H1 (cell line): ENCODE results near the gene PDK2. TPM values are rescaled to one million over a fixed set of nuclear protein-coding genes. Genes with fewer than 3 reads are reported as not detected.

Experiments used
- CTCF ChIA-PET: fragments of 300-600 bp; sonication (Branson Sonifier 250); formaldehyde crosslinking; loops from one replicate; lab custom pipeline; 2021; ENCODE audit not compliant: partially characterized antibody; lab: Charles Lee
- POLR2A ChIA-PET: fragments of 300-600 bp; sonication (Branson Sonifier 250); formaldehyde crosslinking; loops from one replicate; lab custom pipeline; 2021; ENCODE audit warnings: inconsistent platforms; ENCODE audit not compliant: partially characterized antibody; lab: Charles Lee
- DNase-seq, 2 experiments: peaks; one replicate each; pipeline versions ENCODE4 v3.0.0 to v3.0.0-alpha.2; 2010 to 2022; ENCODE audit warnings: low spot score in 2 of 2, low read depth in 1 of 2, mixed read lengths in 1 of 2
- FAIRE-seq: peaks from 2 replicates; lab custom pipeline; 2011; peaks lifted over from hg19 to GRCh38; lab: Jason Lieb, UNC
- H2AFZ ChIP-seq: 2 replicates; pipeline ENCODE4 v1.8.1; 2012; ENCODE audit warnings: low read length, inconsistent platforms
- H2AK5ac ChIP-seq: 2 replicates; pipeline ENCODE4 v1.6.1; 2013; ENCODE audit warnings: low read depth, low read length
- H2BK120ac ChIP-seq: replicated peaks from 2 replicates; pipeline ENCODE3; 2013; ENCODE audit warnings: low read depth, low read length, inconsistent platforms
- H2BK12ac ChIP-seq: 2 replicates; pipeline ENCODE4 v1.6.1; 2013; ENCODE audit warnings: low read depth, low read length
- H2BK15ac ChIP-seq: 2 replicates; pipeline ENCODE4 v1.6.1; 2013; ENCODE audit warnings: low read length
- H2BK20ac ChIP-seq: 2 replicates; pipeline ENCODE4 v1.6.1; 2013; ENCODE audit warnings: low read length
- H2BK5ac ChIP-seq: 2 replicates; pipeline ENCODE4 v1.6.1; 2013; ENCODE audit warnings: low read depth, low read length
- H3K14ac ChIP-seq: 2 replicates; pipeline ENCODE4 v1.6.1; 2013; ENCODE audit warnings: inconsistent platforms; ENCODE audit not compliant: insufficient read length
- H3K18ac ChIP-seq: 2 replicates; pipeline ENCODE4 v1.6.1; 2013; ENCODE audit warnings: low read length; ENCODE audit errors: extremely low read depth
- H3K23ac ChIP-seq: 2 replicates; pipeline ENCODE4 v1.6.1; 2013; ENCODE audit warnings: inconsistent platforms; ENCODE audit not compliant: insufficient read length
- H3K23me2 ChIP-seq: 2 replicates; pipeline ENCODE4 v1.6.1; 2013; ENCODE audit warnings: low read depth, low read length
- H3K27ac ChIP-seq: 2 replicates; pipeline ENCODE4 v1.6.1; 2011; ENCODE audit warnings: low read depth, low read length, inconsistent platforms
- H3K27me3 ChIP-seq, 4 experiments: replicated peaks in 1 of 4; 1 replicate in 1 of 4; 2 replicates in 3 of 4; pipeline versions ENCODE4 v1.6.1 to v1.8.1; 2011 to 2013; ENCODE audit warnings: low read length in 3 of 4, mild to moderate bottlenecking in 3 of 4, inconsistent platforms in 2 of 4, mixed read lengths in 2 of 4, moderate library complexity in 1 of 4; ENCODE audit not compliant: control insufficient read depth in 3 of 4, insufficient read depth in 3 of 4; ENCODE audit errors: extremely low read depth in 1 of 4
- H3K36me3 ChIP-seq, 4 experiments: 2 replicates each; pipeline versions ENCODE4 v1.6.1 to v1.8.1; 2011 to 2013; ENCODE audit warnings: mild to moderate bottlenecking in 4 of 4, low read length in 3 of 4, moderate library complexity in 2 of 4, control low read depth in 1 of 4, inconsistent platforms in 1 of 4; ENCODE audit not compliant: insufficient read depth in 4 of 4, control insufficient read depth in 2 of 4
- H3K4ac ChIP-seq: replicated peaks from 2 replicates; pipeline ENCODE3; 2013; ENCODE audit warnings: low read length, low read depth, mixed read lengths, inconsistent platforms; ENCODE audit not compliant: insufficient read length
- H3K4me1 ChIP-seq, 4 experiments: replicated peaks in 1 of 4; 1 replicate in 1 of 4; 2 replicates in 3 of 4; pipeline versions ENCODE4 v1.6.1 to v1.8.1; 2011 to 2013; ENCODE audit warnings: low read length in 3 of 4, inconsistent platforms in 2 of 4, mixed read lengths in 1 of 4; ENCODE audit not compliant: insufficient read depth in 4 of 4, control insufficient read depth in 3 of 4
- H3K4me2 ChIP-seq, 2 experiments: 2 replicates each; pipeline versions ENCODE4 v1.6.1 to v1.8.1; 2011 to 2013; ENCODE audit warnings: low read depth in 2 of 2, low read length in 2 of 2, control low read depth in 1 of 2, inconsistent platforms in 1 of 2, mild to moderate bottlenecking in 1 of 2; ENCODE audit not compliant: insufficient read depth in 1 of 2
- H3K4me3 ChIP-seq, 4 experiments: fragments of 200-600, 300-600 bp in 1 of 4; sonication (generic), shearing (Covaris generic), sonication (Bioruptor Twin) in 1 of 4; 2 replicates each; pipeline versions ENCODE4 v1.5.1 to v1.8.1; 2011 to 2016; ENCODE audit warnings: low read length in 4 of 4, low read depth in 3 of 4, control low read depth in 2 of 4, inconsistent platforms in 2 of 4, mild to moderate bottlenecking in 2 of 4, mixed read lengths in 1 of 4, moderate library complexity in 1 of 4; ENCODE audit not compliant: insufficient read depth in 2 of 4; ENCODE audit errors: extremely low read depth in 1 of 4
- H3K56ac ChIP-seq: replicated peaks from 2 replicates; pipeline ENCODE3; 2013; ENCODE audit warnings: low read depth, mild to moderate bottlenecking, mixed read lengths, low read length, inconsistent platforms; ENCODE audit not compliant: insufficient read length
- H3K79me1 ChIP-seq: 2 replicates; pipeline ENCODE4 v1.6.1; 2013; ENCODE audit warnings: low read depth, low read length, control low read depth
- H3K79me2 ChIP-seq, 2 experiments: 2 replicates each; pipeline versions ENCODE4 v1.6.1 to v1.8.1; 2012 to 2013; ENCODE audit warnings: low read length in 2 of 2, mild to moderate bottlenecking in 2 of 2, inconsistent platforms in 1 of 2; ENCODE audit not compliant: insufficient read depth in 2 of 2, control insufficient read depth in 1 of 2
- H3K9ac ChIP-seq, 4 experiments: replicated peaks in 1 of 4; 1 replicate in 1 of 4; 2 replicates in 3 of 4; pipeline versions ENCODE4 v1.6.1 to v1.8.1; 2011 to 2013; ENCODE audit warnings: low read depth in 3 of 4, low read length in 3 of 4, control low read depth in 2 of 4, mild to moderate bottlenecking in 2 of 4, moderate library complexity in 2 of 4, inconsistent platforms in 1 of 4; ENCODE audit errors: extremely low read depth in 1 of 4
- H3K9me3 ChIP-seq, 2 experiments: 2 replicates each; pipeline versions ENCODE4 v1.6.1 to v1.8.1; 2012 to 2013; ENCODE audit warnings: mild to moderate bottlenecking in 2 of 2, moderate library complexity in 2 of 2, control low read depth in 1 of 2, inconsistent platforms in 1 of 2, low read depth in 1 of 2, low read length in 1 of 2, mixed read lengths in 1 of 2; ENCODE audit not compliant: insufficient read depth in 2 of 2
- H4K20me1 ChIP-seq, 2 experiments: replicated peaks in 1 of 2; 2 replicates each; pipeline versions ENCODE3 to v1.8.1; 2011 to 2013; ENCODE audit warnings: inconsistent platforms in 2 of 2, low read length in 2 of 2, mild to moderate bottlenecking in 1 of 2; ENCODE audit not compliant: insufficient read depth in 2 of 2, control insufficient read depth in 1 of 2
- H4K5ac ChIP-seq: 2 replicates; pipeline ENCODE4 v1.6.1; 2013; ENCODE audit warnings: low read length, low read depth, mixed read lengths, inconsistent platforms; ENCODE audit not compliant: insufficient read length
- H4K8ac ChIP-seq: 2 replicates; pipeline ENCODE4 v1.8.0; 2013; ENCODE audit warnings: mild to moderate bottlenecking, moderate library complexity, low read length, inconsistent platforms; ENCODE audit not compliant: insufficient read depth; ENCODE audit errors: extremely low read depth
- H4K91ac ChIP-seq: replicated peaks from 2 replicates; pipeline ENCODE3; 2013; ENCODE audit warnings: low read length, mixed read lengths, inconsistent platforms; ENCODE audit not compliant: insufficient read length
- CBX5 ChIP-seq: fragments of 300-800, 300-1000 bp; sonication (generic); IDR thresholded peaks from 2 replicates; pipeline ENCODE4 v1.7.1; 2016; ENCODE audit warnings: antibody characterized with exemption, low read length, low read depth
- CTBP2 ChIP-seq: IDR thresholded peaks from 2 replicates; pipeline ENCODE4 v1.7.0; 2011; ENCODE audit warnings: borderline replicate concordance, mild to moderate bottlenecking, moderate library complexity, mixed read lengths, low read length; ENCODE audit not compliant: insufficient read depth, insufficient read length
- GABPA ChIP-seq: IDR thresholded peaks from 2 replicates; pipeline ENCODE4 v1.6.1; 2011; ENCODE audit warnings: mild to moderate bottlenecking, low read length, moderate library complexity, borderline replicate concordance; ENCODE audit not compliant: insufficient read depth
- JUN ChIP-seq: IDR thresholded peaks from 2 replicates; pipeline ENCODE4 v1.6.1; 2011; ENCODE audit warnings: low read depth, mild to moderate bottlenecking, improper control_type of control experiment, low read length
- PHF8 ChIP-seq: fragments of 200-600 bp; sonication (generic); conservative IDR thresholded peaks from 2 replicates; pipeline ENCODE4 v1.7.1; 2012; ENCODE audit warnings: low read depth, mild to moderate bottlenecking, inconsistent platforms, low read length, moderate library complexity
- POLR2AphosphoS5 ChIP-seq: IDR thresholded peaks from 2 replicates; pipeline ENCODE4 v1.6.1; 2011; ENCODE audit warnings: low read depth, low read length
- SAP30 ChIP-seq: fragments of 300-600 bp; sonication (generic); IDR thresholded peaks from 2 replicates; pipeline ENCODE4 v1.7.1; 2012; ENCODE audit warnings: low read length, moderate library complexity, mild to moderate bottlenecking, inconsistent platforms; ENCODE audit not compliant: insufficient read depth, insufficient replicate concordance
- SIN3A ChIP-seq, 2 experiments: IDR thresholded peaks in 1 of 2; conservative IDR thresholded peaks in 1 of 2; 2 replicates each; pipeline ENCODE4 v1.6.1; 2011 to 2012; ENCODE audit warnings: low read length in 2 of 2, improper control_type of control experiment in 1 of 2, low read depth in 1 of 2, mild to moderate bottlenecking in 1 of 2
- SUZ12 ChIP-seq: fragments of 200-600 bp; sonication (generic); IDR thresholded peaks from 2 replicates; pipeline ENCODE4 v1.6.1; 2012; ENCODE audit warnings: mild to moderate bottlenecking, inconsistent platforms, low read length, moderate library complexity, mixed read lengths
- TBP ChIP-seq: IDR thresholded peaks from 2 replicates; pipeline ENCODE4 v1.6.1; 2011; ENCODE audit warnings: low read depth, low read length, improper control_type of control experiment
- WGBS, 2 experiments: shearing (Covaris generic) in 1 of 2; methylation state at CpG; one replicate each; pipeline versions ENCODE4 v1.1.6 to v1.1.7; 2013 to 2015; ENCODE audit warnings: low lambda C conversion rate in 2 of 2, mixed read lengths in 2 of 2, inconsistent platforms in 1 of 2, low coverage in 1 of 2, missing lambda C conversion rate in 1 of 2; ENCODE audit not compliant: insufficient replicate concordance in 2 of 2, insufficient coverage in 1 of 2, insufficient read length in 1 of 2; ENCODE audit errors: extremely low coverage in 1 of 2, missing lambda C conversion rate in 1 of 2; 5-methylcytosine and 5-hydroxymethylcytosine counted together
- polyA plus RNA-seq, 7 experiments: library from polyadenylated mRNA; depleted of rRNA in 3 of 7; stranded (reverse) in 5 of 7; unstranded in 2 of 7; fragments of >200 nt in 5 of 7; fragments of 200-250 nt in 2 of 7; gene quantifications; 1 replicate in 5 of 7; 2 replicates in 1 of 7; 4 replicates in 1 of 7; pipeline versions ENCODE4 v1.2.1 to v1.2.3, GENCODE V29; 2011 to 2013; ENCODE audit warnings: missing spikeins in 2 of 7, mixed read lengths in 2 of 7
- total RNA-seq: library from RNA; stranded (reverse); fragmentation: NEBNext Ultra II Directional; extraction: Animal tissue kit (Norgen Biotek cat#: 25700); gene quantifications from 2 replicates; pipeline ENCODE4 v1.2.1, GENCODE V29; 2021

PDK2 gene
- total and polyA plus RNA-seq, 2 of the 8 experiments (the other 6 are each of a cell fraction or from before 2014, with no cell fraction given), result 18.3 to 121 TPM

- no peak overlapping the region for H4K8ac ChIP-seq
- no peak overlapping the region for H4K91ac ChIP-seq
- no peak overlapping the region for H2AFZ ChIP-seq
- CTCF ChIA-PET, result interaction anchor here (0.6 to 15.7 kb wide), 5 partner anchors 8 to 267 kb away, joined by 3 to 412 read pairs (median 5); no protein-coding TSS in a partner anchor
- H2BK15ac ChIP-seq, result no peak overlapping the region
- no peak overlapping the region for H3K23ac ChIP-seq
- peaks cover 3% of the 10 kb centered on the region for H3K79me1 ChIP-seq
- no peak overlapping the region for H4K5ac ChIP-seq
- H3K36me3 ChIP-seq, result peaks cover 0 to 9% (median 0%) of the 10 kb centered on the region in 4 experiments; a peak in 1 of 8 replicates
- no peaks in the 10 kb centered on the region for H4K20me1 ChIP-seq
- POLR2A ChIA-PET, result interaction anchor here (1.2 to 1.3 kb wide), 2 partner anchors 15 to 57 kb away, joined by 3 to 6 read pairs; no protein-coding TSS in a partner anchor
- peak overlapping the region; percentile 85; the same call in 1 of the 2 replicates for H2BK5ac ChIP-seq
- H3K9me3 ChIP-seq, result no peaks in the 10 kb centered on the region
- H2AK5ac ChIP-seq, result no peak overlapping the region
- no peak overlapping the region; the same call in 1 of the 2 replicates for H3K27ac ChIP-seq
- no peak overlapping the region for H3K14ac ChIP-seq
- TF ChIP-seq JUN (no peak), CBX5 (no peak), CTBP2 (no peak), GABPA (no peak), SIN3A (conservative IDR thresholded peaks at IDR 0.05 in 1 of 2, IDR thresholded peaks at IDR 0.05 in 1 of 2; ENCODE audit: low read depth in 1 of 2, low read length in 2 of 2) (peak; percentile 59 to 60; a peak in 1 of 4 replicates), SUZ12 (peak; percentile 35; the same call in 1 of the 2 replicates), PHF8 (0 out of 2 replicates have a peak, but pooled peaks have one; percentile 25), TBP (no peak), POLR2AphosphoS5 (no peak), SAP30 (no peak)
- H3K27me3 ChIP-seq, result peaks cover 0 to 3% (median 0%) of the 10 kb centered on the region in 4 experiments; a peak in 3 of 7 replicates
- 4% methylated on average over 9 of the region's 12 CpGs; no CpG with 5 or more reads in 1 of the 2 experiments for WGBS, 2 experiments
- FAIRE-seq, result no peak
- peak overlapping the region; percentile 76 to 92 (median 82) for H3K4me3 ChIP-seq
- peak overlapping the region in 2 of 4 experiments; percentile 8 to 16; a peak in 2 of 7 replicates for H3K9ac ChIP-seq
- H2BK12ac ChIP-seq, result peak overlapping the region; percentile 27; the same call in 1 of the 2 replicates
- H3K23me2 ChIP-seq, result peaks cover 13% of the 10 kb centered on the region
- DNase-seq, result peak in 1 of 2 experiments; percentile 63
- peak overlapping the region; percentile 91 for H3K4me2 ChIP-seq
- H3K4ac ChIP-seq, result no peak overlapping the region
- H2BK120ac ChIP-seq, result no peak overlapping the region
- peaks cover 0 to 8% (median 5%) of the 10 kb centered on the region in 4 experiments; a peak in 5 of 7 replicates for H3K4me1 ChIP-seq
- peaks cover 0 to 4% of the 10 kb centered on the region in 2 experiments; a peak in 1 of 4 replicates for H3K79me2 ChIP-seq
- H3K56ac ChIP-seq, result no peak overlapping the region
- H3K18ac ChIP-seq, result peak overlapping the region; percentile 87; the same call in 1 of the 2 replicates
- H2BK20ac ChIP-seq, result no peak overlapping the region
Observed at GRCh38 chr17:50095626-50096037, 481 bp downstream of the PDK2 start.
